ENCODE measurements around the gene CCDC97. TPM values are rescaled to one million over a fixed set of nuclear protein-coding genes. Genes with fewer than 3 reads are reported as not detected.

The CCDC97 gene
- total RNA-seq, 4 donors from 2014 or later, result 11.6 to 21.2 (median 14.8) TPM

- Histone ChIP-seq H3K9me3 (no peaks in the 10 kb centered on the region), H3K36me3 (peaks cover 49 to 69% (median 67%) of the 10 kb centered on the region in 4 donors), H3K4me3 (no peak overlapping the region), H3K27ac (replicated peaks in 1 of 4) (peak overlapping the region; percentile 5 to 88 (median 31)), H3K4me1 (peaks cover 28 to 40% (median 35%) of the 10 kb centered on the region in 4 donors), H3K27me3 (no peaks in the 10 kb centered on the region)
- intact Hi-C loops (cut with DNase I), result no loop called here
- no peak for TF ChIP-seq POLR2AphosphoS5 (IDR thresholded peaks at IDR 0.05)
- no peak for TF ChIP-seq EP300 (IDR thresholded peaks at IDR 0.05)
- no peak for TF ChIP-seq POLR2A (IDR thresholded peaks at IDR 0.05; ENCODE audit: low read depth)
- TF ChIP-seq CTCF (IDR thresholded peaks at IDR 0.05), result no peak
- no peak for DNase-seq (ENCODE audit: extremely low spot score)
- 74% methylated on average over 8 of the region's 13 CpGs for WGBS
Measured at GRCh38 chr19:41305927-41306793, 3.8 kb upstream of the CCDC97 start.

GRCh38 chr19:41307090-41307875, 2.7 kb upstream of the CCDC97 start:
- no peak for DNase-seq (ENCODE audit: extremely low spot score)
- 52% methylated on average over 8 of the region's 8 CpGs for WGBS
- Histone ChIP-seq H3K27ac (replicated peaks in 1 of 4) (peak overlapping the region; percentile 88 to 98 (median 95)), H3K27me3 (no peaks in the 10 kb centered on the region), H3K4me1 (peaks cover 32 to 42% (median 41%) of the 10 kb centered on the region in 4 donors), H3K36me3 (peaks cover 46 to 60% (median 57%) of the 10 kb centered on the region in 4 donors), H3K4me3 (no peak overlapping the region), H3K9me3 (no peaks in the 10 kb centered on the region)
- intact Hi-C loops (cut with DNase I), result no loop called here
- TF ChIP-seq CTCF (IDR thresholded peaks at IDR 0.05), result no peak
- TF ChIP-seq POLR2AphosphoS5 (IDR thresholded peaks at IDR 0.05), result no peak
- TF ChIP-seq POLR2A (IDR thresholded peaks at IDR 0.05; ENCODE audit: low read depth), result no peak
- TF ChIP-seq EP300 (IDR thresholded peaks at IDR 0.05), result no peak

GRCh38 chr19:41307954-41308449, 2.0 kb upstream of the CCDC97 start:
- Histone ChIP-seq H3K36me3 (peaks cover 41 to 60% (median 56%) of the 10 kb centered on the region in 4 donors), H3K9me3 (no peaks in the 10 kb centered on the region), H3K4me1 (peaks cover 31 to 50% (median 43%) of the 10 kb centered on the region in 4 donors), H3K27ac (replicated peaks in 1 of 4) (peak overlapping the region; percentile 88 to 98 (median 95)), H3K4me3 (peak overlapping the region in 1 of 4 donors; percentile 82), H3K27me3 (no peaks in the 10 kb centered on the region)
- DNase-seq (ENCODE audit: extremely low spot score), result no peak
- TF ChIP-seq CTCF (IDR thresholded peaks at IDR 0.05), result no peak
- TF ChIP-seq POLR2A (IDR thresholded peaks at IDR 0.05; ENCODE audit: low read depth), result no peak
- TF ChIP-seq EP300 (IDR thresholded peaks at IDR 0.05), result no peak
- no peak for TF ChIP-seq POLR2AphosphoS5 (IDR thresholded peaks at IDR 0.05)
- intact Hi-C loops (cut with DNase I), result loop anchor here (1.0 to 2.0 kb wide), 2 partner anchors 43 to 104 kb away; partner anchors contain the start of gene HNRNPUL1
- 29% methylated on average over 3 of the region's 4 CpGs for WGBS

DNA sequence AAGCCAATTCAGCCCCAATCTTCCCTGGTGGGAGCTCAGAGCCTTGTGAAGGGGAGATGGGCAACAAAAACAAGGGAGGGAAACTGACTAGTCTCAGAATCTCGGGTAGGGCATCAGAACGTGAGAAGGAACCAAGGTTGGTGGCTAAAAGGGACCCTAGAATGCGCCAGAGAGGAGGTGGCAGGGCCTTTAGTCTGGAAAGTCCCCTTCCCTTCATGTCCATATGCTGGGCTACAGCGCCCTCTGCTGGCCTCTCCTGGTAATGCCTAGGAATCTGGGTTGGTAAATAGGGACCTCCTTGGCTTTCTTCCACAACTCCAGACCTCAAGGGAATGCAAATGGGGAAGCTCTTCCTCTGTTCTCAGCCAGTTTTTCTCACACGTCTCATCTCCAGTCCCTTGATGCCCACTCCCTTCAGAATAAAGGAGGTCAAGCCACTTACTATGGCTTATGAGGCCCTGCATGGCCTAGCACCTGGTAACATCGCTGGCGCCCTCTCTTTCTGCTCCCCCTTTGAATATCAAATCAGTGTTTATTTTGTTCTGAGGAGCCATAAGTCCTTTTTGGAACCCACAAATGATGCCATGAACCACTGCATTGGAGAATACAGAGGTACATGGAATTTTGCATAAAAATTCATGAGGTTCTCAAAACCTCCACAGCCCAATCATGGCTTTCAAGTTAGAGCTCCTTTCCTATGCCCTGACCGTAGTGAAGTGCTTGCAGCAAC, 1.4 kb upstream of the CCDC97 start:
- peak overlapping the region; percentile 74 to 94 (median 78) for H3K4me3 ChIP-seq
- H3K36me3 ChIP-seq, result peaks cover 40 to 60% (median 56%) of the 10 kb centered on the region in 4 donors
- H3K4me1 ChIP-seq, result peaks cover 30 to 50% (median 43%) of the 10 kb centered on the region in 4 donors
- H3K9me3 ChIP-seq, result no peaks in the 10 kb centered on the region
- peak; percentile 99 for DNase-seq (ENCODE audit: extremely low spot score)
- peak overlapping the region; percentile 88 to 98 (median 95) for H3K27ac ChIP-seq (replicated peaks in 1 of 4)
- 21% methylated on average over 8 of the region's 8 CpGs for WGBS
- intact Hi-C loops (cut with DNase I), result loop anchor here (1.0 to 2.0 kb wide), 2 partner anchors 44 to 104 kb away; partner anchors contain the start of gene HNRNPUL1
- H3K27me3 ChIP-seq, result no peaks in the 10 kb centered on the region
- TF ChIP-seq POLR2A (IDR thresholded peaks at IDR 0.05; ENCODE audit: low read depth) (peak; percentile 22), POLR2AphosphoS5 (IDR thresholded peaks at IDR 0.05) (peak; percentile 74 to 79), CTCF (IDR thresholded peaks at IDR 0.05) (peak; percentile 95 to 99 (median 97)), EP300 (IDR thresholded peaks at IDR 0.05) (no peak)

All from esophagus muscularis mucosa (tissue), 4 donors.